OCI-LY7 (cell line): Measurements from ENCODE around the gene RSPRY1.

Experiments
- CTCF ChIP-seq: fragments of 200-600 bp; sonication (generic); conservative IDR thresholded peaks from 2 replicates; pipeline ENCODE4 v1.5.1; 2014; ENCODE audit warnings: mild to moderate bottlenecking, antibody characterized with exemption, low read length, moderate library complexity, mixed read lengths
- EZH2phosphoT487 ChIP-seq: fragments of 200-600 bp; sonication (generic); IDR thresholded peaks from 2 replicates; pipeline ENCODE4 v1.6.1; 2018; ENCODE audit warnings: low read depth, borderline replicate concordance, mild to moderate bottlenecking, mixed run types, antibody characterized with exemption, low read length, moderate library complexity, mixed read lengths

- no peak for TF ChIP-seq CTCF
- no peak for TF ChIP-seq EZH2phosphoT487
Observed at GRCh38 chr16:57225978-57226377, 39.8 kb downstream of the RSPRY1 start.
